Fibroblast of upper back skin (primary cell): Measurements from ENCODE around the gene VTI1A.
A peak's percentile ranks its signal among the peaks of the same experiment; 100 is the strongest.

ENCODE experiments used
- DNase-seq: peaks from one replicate; pipeline ENCODE4 v3.0.0-alpha.2; 2013

VTI1A gene

DNA sequence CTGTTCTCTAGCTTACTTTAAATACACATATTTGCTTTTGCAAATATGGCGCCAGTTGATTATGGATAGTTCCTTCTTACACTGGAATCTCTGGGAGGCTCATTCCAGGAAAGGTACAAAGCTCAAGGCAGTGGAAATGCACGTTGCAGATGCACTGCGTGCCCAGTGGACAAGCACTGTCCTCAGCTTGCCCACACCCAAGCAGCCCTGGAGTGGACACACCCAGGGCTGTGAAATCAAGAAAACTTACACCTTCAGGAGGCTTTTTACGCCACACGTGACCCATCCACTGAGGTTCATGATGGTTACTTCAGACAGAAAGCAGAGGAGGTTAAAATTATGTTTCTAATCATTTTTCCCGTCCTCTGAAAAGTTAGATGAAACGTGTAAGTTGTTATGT, 248.5 kb downstream of the VTI1A start:
- no peak for DNase-seq

GRCh38 chr10:112696592-112696991, 249.6 kb downstream of the VTI1A start:
- no peak for DNase-seq

DNA sequence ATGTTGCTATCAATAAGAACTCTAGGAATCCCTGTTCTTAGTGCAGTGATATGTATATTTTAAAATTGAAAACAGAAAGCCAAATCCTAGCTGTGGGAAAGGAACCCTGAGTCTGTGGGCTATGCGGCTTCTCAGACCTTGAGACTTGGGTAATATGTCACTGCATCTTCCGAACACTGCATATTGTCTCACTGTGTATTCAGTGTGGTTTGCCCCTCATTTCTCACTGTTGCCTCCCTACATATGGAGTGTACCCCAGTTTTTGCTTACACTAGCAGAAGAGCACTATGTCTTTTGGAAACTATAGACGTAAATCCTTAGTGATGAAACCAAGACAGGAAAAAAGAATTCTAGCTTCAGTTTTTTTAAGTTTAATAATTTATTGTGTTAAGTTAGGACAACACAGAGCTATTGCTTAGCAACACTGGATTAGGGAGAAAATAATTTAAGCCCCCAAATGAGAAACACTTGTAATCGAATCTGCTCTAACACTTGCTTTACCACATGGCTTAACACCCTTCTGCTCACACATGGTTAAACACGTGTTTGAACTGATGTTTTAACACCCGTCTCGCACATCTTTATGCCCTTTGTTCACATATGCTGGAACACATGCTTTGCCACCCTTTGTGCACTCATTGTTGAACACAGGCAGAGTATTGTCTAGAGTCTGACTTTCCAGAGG, 251.3 kb downstream of the VTI1A start:
- DNase-seq, result no peak

- no peak for DNase-seq
Observed at GRCh38 chr10:112698818-112699164, 251.8 kb downstream of the VTI1A start.

- DNase-seq, result peak; percentile 13
Observed at GRCh38 chr10:112700215-112700671, 253.2 kb downstream of the VTI1A start.

GRCh38 chr10:112701211-112701877, 254.3 kb downstream of the VTI1A start:
- peak; percentile 55 for DNase-seq

DNA sequence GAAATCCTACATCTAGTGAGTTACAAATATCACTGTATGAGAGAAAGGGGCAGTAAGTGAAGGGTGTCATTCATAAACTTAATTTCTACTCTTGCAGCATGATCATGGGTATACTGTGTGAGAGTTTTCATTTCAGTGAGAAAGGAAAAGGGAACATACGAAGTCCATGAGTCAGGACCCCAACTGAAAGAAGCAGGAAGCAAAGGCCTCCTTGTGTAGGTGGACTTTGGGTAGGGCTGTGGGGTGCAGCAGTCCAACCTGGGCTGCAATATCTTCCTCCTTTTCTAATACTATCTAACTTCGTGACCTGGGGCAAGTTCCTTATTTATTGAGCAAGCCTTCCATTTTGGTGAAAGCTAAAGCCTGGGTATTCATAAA, 254.9 kb downstream of the VTI1A start:
- DNase-seq, result no peak

DNA sequence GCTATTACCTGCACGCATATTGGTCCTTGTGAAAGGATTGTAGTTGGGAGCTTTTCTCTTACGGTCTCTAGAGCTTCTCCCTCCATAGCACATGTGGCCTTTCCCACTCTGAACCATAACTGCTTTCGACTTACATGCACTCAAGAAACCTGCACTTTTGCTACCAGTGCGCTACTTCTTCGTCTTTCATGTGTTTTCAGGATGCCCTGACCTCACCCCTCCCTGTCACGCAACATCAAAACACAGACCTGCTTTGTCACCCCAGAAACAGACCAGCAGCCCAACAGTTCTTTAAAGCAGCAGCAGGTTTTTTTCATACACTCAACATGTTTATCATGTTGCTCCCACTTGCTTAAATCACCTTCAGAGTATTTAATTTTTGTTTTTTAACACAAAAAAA, 259.6 kb downstream of the VTI1A start:
- DNase-seq, result no peak

DNA sequence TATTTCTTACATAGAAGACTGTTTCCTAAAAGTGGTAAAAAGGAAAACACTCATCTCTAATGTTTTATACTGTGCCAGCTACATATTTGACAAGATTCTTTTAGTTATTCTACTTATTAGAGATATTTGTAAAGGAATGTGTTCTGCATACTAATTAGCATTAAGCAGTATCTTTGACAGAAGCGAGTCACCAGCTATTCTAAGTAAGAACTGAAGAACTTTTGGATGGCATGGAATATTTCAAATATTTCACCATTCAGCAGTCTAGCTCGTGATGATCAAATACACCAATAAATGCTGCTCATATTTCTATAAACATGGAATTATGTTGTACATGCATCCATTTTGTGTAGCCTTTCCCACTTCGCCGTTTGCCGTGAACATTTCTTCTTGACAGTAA, 261.4 kb downstream of the VTI1A start:
- peak; percentile 36 for DNase-seq

- no peak for DNase-seq
Observed at GRCh38 chr10:112710528-112710927, 263.5 kb downstream of the VTI1A start.

- DNase-seq, result no peak
Observed at GRCh38 chr10:112711366-112711765, 264.4 kb downstream of the VTI1A start.

- no peak for DNase-seq
Observed at GRCh38 chr10:112712536-112712935, 265.5 kb downstream of the VTI1A start.

GRCh38 chr10:112713411-112713810, 266.4 kb downstream of the VTI1A start:
- peak; percentile 34 for DNase-seq

GRCh38 chr10:112715581-112715980, 268.6 kb downstream of the VTI1A start:
- no peak for DNase-seq

DNA sequence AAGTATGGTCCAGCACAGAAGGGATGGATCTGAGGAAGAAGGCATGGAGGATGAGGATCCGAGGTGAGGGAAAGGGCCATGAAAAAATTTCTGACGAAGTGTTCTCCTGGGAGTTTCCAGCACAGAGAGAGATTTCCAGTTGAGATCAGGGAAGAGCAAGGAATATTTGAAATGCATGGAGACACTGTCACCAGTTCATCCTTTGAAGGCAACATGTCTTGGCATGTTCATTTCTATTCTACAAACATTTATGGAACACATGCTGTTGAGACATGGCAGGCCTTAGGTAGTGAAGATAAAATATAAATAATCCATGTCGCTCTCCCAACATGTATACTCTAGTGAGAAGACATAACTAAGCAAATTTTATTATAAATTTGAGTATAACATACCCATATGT, 269.1 kb downstream of the VTI1A start:
- DNase-seq, result no peak

DNA sequence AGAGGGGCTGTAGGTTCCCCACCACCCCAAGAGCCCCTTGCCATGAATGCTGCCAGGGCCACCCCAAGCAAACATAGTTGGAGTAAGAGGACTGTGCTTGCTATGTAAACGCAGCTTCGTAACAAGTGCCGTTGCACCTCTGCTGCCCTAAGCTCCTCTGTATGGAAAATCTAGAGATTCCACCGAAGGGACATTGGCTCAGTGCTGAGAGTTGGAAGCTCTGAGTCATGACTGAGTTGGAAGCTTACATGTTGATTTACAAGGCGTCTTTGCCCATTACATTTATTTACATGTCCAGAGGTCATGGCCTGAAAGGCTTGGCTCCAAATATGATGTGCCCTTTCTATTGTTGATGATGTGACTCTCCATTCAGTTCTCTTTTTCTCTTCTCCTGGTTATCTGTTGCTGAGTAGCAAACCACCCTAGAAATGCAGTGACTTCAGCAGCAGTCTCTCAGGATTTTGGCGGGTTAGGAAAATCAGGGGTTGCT, 270.0 kb downstream of the VTI1A start:
- no peak for DNase-seq

DNA sequence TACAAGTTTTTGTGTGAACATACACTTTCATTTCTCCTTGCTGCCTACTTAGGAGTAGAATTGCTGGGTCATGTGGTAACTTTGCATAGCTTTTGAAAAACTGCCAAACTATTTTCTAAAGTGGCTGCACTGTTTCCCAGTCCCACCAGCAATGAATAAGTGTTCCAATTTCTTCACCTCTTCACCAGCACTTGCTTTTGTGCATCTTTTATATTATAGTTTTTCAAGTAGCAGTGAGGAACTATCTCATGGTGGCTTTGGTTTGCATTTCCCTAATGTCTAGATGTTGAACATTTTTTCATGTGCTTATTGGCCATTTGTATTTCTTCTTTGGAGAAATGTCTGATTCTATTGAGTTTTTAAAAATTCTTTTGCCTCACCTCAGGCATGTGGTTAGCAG, 273.2 kb downstream of the VTI1A start:
- no peak for DNase-seq

DNA sequence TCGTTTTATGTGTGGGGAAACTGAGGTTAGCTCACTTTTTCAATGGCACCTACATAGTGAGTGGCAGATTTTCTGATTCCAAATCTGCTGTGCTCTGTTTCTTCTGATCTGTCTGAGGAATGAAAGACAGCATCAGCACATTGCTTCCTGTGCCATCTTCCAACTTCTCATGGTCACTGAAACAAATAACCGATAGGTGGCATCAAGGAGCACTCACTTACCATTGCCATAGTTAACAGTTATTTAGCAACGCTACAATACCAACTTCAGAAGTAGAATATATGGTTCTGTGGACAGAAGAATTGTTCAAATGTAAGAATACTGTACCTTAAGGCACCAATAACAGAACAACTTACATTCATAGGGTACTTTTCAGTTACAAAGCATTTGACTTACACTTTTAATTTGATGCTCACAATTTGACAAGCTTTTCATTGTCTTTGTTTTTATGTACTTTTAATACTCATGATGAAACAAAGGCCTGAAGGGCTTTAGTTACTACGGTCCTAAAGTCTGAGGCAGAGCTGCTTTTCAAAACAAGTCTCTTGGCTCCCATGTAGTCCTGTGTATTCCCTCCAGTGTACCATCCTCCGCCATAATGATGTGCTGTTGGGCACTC, 274.2 kb downstream of the VTI1A start:
- peak; percentile 55 for DNase-seq

DNA sequence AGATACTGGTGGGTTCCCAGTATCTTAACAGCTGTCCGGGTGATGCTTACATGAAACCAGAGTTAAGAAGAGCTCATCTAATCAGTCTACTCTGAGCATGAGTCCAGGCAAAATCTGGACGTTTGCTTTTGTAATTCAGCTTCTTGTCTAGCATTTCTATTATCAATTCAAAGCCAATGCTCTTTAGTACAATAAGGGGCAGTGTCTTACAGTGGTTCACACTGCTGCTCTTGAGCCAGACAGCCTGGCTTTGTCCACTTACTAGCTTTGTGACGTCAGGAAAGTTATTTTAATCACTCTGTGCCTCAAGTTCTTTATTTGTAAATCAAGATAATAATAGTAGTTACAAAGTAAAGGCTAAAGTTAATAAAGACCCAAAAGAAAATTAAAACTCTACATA, 275.7 kb downstream of the VTI1A start:
- DNase-seq, result no peak

- DNase-seq, result peak; percentile 24
Observed at GRCh38 chr10:112723876-112724275, 276.9 kb downstream of the VTI1A start.

GRCh38 chr10:112724404-112724991, 277.5 kb downstream of the VTI1A start:
- peak; percentile 32 for DNase-seq

- DNase-seq, result no peak
Observed at GRCh38 chr10:112728118-112728883, 281.3 kb downstream of the VTI1A start.

GRCh38 chr10:112728997-112729396, 282.0 kb downstream of the VTI1A start:
- DNase-seq, result no peak
